GM18498 (cell line): ENCODE data around the gene PLEKHG1.

Experiments used
- ATAC-seq: cut with Tn5 transposase; IDR thresholded peaks from one replicate; pipeline ENCODE4 v1.9.1; 2021; ENCODE audit warnings: mild to moderate bottlenecking, moderate library complexity; ENCODE audit not compliant: unreplicated experiment

Gene PLEKHG1

DNA sequence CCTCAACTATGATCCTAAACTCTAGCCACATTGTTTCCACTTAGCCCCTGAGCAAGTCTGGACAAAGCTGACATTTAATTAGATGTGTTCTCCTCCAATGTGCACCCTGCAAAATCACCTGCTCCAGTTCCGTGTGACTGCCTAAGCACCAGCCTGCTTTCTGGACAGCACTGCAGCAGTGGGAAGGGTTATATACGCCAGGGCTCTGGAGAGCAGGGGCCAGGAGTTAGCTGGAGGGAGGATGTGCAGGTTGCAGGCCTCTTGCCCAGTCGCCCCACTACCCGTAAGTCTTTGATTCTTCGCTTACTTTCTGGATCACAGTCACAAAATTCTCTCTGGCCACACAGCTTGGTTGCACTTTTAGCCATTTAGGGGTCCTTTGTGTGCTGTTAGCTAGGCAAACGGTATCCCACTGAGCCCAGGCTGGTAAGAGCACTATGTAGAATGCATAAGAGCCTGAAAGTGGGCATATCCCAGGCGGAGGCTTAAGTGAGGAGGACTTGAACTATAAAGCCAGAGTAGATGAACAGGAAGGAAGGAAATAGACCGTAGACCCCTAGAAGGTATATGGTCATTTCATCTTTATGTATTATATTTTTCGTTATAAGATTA lies 10.7 kb upstream of the PLEKHG1 start:
- ATAC-seq = no peak

- ATAC-seq = no peak
Measured at GRCh38 chr6:150589852-150590251, 9.8 kb upstream of the PLEKHG1 start.

DNA sequence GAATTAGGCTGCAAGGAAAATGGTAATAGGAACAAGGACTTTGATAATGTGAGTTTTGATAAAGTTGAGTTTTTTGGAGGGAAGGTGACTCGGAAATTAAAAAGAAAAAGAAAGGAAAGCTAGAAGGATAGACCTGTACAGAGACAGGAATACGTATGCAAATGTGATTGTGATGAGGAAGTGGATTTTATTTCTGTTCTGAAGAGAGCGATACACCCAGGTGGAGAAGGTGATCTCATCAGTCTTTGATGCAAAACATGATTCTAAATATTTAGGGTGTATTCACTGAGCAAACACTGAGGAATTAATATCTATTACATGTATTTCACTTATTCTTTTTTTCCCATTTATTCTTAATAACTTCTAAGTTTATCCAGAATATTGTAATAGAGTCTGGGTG lies 9.2 kb upstream of the PLEKHG1 start:
- ATAC-seq = no peak

DNA sequence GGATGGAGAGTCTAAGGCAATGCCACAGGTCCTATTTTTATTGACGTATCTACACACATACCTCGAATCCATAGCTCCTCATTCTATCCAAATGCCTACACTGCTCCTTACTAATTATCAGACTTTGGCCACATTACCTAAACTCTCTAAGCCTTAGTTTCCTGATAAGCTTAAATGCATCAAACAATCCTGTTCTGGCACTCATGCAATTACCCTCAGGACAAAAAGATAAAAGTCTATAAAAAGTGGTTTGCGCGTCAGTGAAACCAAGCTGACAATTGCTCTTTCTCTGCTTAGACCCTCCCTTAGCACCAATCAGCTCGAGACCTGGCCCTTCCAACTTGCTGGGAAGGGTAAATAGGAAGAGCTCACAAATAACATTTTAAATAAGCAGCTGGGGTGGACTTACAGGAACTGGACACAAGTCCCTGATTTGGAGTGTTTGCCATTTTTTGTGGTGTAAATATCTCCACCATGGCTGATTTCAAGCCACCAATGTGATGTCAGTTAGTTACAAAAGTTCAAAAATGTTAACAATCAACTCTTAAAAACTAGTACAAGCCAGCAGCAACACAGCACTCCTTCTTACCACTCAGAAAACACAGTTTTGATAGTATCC lies 7.2 kb upstream of the PLEKHG1 start:
- no peak for ATAC-seq

DNA sequence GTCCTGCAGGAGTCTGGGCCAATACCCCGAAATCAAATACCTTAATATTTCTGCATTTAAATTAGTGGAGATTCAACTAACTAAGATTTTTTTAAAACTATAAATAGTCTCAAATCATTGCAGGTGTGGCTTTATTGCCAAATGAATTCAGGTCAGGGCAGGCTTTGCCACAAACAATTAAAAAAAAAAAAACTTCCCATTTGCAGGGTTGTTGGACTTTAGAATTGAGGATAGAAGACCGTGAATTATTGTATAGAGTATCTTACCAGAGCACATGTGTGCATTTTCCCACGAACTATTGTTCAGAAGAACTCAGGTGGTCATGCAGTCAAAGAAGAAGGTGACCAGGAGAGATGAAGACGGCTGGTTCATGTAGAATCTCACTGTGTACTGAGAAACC lies 6.6 kb upstream of the PLEKHG1 start:
- no peak for ATAC-seq

GRCh38 chr6:150596439-150596838 lies 3.2 kb upstream of the PLEKHG1 start:
- ATAC-seq = no peak

DNA sequence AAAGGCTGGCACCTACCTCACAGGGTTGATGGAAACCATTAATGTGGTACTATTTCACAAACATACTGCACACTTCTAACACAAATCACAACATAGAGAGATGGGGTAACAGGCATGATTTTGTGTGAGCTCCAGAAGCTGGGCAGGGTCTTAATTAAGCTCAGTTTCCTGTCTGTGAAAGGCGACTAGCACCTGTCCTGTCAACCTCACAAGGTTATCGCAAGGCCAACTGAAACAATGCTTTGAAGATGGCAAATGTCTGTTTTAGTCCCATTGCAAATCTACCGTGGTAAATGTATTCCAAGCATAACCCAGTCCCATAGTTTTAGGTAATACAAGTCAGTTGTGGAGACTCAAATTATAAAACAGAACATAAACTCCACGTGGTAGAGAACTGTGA lies 1.3 kb upstream of the PLEKHG1 start:
- no peak for ATAC-seq

- no peak for ATAC-seq
Measured at GRCh38 chr6:150598858-150599198, 857 bp upstream of the PLEKHG1 start.

DNA sequence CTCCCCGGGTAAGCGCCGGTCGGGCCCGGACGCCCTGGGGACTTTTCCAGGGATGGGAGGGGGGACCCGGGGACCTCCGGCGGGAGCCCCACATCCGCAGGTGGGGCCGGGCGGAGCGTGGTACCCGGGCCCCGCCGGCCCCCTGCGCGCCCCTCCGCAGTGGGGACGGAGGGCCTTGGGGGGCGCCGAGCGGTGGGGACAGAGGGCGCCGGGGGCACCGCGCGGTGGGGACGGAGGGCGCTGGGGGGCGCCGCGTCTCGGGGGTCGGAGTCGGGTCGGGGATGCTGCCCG lies 270 bp downstream of the PLEKHG1 start:
- no peak for ATAC-seq

- ATAC-seq = peak; percentile 66
Measured at GRCh38 chr6:150600301-150601017, 774 bp downstream of the PLEKHG1 start.

- ATAC-seq = no peak
Measured at GRCh38 chr6:150601439-150601838, 1.8 kb downstream of the PLEKHG1 start.

DNA sequence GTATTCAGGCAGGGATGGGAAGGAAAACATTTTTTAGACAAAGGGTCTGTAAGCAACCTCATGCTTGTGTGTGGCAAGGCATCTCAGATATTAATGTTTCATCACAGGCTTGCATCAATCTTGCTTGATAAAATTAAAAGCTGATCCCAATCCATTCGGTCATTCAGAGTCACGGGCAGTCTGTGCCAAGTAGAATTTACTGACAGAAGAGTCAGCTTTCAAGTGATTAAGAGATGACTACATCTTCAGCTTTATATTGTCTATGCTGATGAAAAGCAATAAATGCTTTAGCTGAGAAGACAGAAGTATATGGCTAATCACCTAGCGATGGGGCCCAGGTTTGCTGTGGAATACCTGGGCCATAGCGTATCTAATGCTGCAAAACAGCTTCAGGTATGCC lies 3.5 kb downstream of the PLEKHG1 start:
- no peak for ATAC-seq

DNA sequence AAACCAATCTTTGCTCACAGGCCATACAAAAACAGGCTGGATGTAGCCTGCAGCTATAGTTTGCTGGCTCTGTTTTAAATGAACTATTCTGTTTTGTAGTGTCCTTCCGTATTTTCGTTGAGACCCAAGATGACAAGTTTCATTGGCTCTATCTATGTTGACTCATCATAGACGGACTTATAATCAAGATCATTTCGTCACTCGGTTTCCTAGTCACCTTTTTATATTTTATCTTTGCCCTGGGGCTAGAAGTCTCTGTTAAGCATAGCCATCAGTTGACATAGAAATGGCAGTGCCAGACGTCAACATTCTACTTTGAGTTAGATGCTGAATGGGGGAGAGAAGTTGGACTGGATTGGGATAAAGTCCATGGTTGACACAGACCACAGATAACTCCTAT lies 4.8 kb downstream of the PLEKHG1 start:
- no peak for ATAC-seq

DNA sequence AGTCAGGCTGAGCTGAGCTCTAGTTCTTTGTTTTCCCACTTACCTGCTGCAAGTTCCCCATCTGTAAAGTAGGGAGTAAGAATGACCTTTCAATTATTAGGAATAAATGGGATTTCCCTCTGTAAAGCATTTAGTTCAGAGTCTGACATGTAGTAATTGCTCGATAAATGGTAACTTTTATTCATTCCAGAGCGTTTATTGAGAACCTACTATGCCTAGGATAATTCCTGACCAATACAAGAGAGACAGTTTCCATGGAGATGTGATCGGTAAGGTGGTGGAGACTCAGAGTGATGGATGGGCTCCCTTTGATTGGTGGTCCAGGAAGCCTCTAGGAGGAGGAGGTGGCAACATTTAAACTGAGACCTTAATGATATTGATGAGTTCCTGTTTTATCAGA lies 5.6 kb downstream of the PLEKHG1 start:
- no peak for ATAC-seq

DNA sequence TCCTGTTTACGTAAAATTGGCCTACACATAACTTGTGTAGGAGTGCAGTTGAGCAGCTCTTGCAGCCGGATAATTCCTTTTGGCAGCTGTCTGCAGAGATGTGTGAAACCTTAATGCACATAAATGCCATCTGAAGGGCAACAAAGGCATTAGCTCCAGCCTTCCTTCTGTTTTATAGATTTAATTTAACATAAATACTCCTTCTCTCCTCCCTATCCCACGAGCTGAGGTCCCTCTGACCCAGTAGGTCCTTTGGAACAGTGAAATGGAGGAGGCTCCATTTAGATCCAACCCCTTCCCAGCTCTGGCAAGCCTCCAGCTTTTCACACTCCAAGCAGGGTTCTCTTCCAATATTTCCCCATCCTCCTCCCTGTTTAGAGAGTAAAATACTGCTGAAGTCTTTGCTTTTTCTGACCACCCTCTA lies 6.5 kb downstream of the PLEKHG1 start:
- ATAC-seq = no peak

- ATAC-seq = no peak
Measured at GRCh38 chr6:150606647-150607328, 7.1 kb downstream of the PLEKHG1 start.

- no peak for ATAC-seq
Measured at GRCh38 chr6:150607329-150607650, 7.6 kb downstream of the PLEKHG1 start.

DNA sequence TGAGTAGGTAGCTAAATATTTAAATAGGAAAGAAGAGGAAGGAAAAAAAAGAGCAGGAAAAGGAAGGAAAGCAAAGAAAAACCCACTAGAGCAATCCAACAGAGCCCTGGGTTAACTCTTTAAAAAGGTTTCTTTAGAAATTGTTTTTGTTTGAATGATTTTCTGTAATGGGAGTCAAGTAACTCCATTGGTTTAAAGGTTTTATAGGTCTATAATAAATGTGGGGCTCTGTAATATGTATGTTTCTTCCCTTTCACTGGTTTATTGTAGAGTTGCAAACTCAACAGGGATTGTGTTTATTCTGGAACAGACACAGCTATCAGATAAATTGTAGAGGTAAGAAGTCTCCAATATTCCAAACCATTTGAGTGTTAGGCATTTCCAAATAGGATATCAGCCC lies 10.9 kb downstream of the PLEKHG1 start:
- no peak for ATAC-seq

DNA sequence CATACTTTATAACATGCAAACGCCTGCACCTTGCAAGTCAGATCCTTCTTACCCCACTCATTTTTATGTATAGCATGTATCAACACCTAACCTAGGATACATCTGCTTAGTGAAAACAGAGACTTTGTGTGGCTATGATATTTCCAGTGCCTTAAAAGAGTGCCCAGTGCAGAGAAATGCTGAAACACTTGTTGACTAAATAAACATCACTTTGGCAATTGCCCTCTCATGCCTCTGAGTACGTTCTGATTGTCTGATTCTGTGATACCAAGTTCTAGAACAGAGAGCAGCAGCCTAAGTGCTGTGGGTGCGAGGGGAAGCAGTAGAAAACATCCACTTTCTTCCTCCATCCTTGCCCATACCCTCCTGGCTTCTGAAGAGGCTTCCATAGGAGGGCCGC lies 13.6 kb downstream of the PLEKHG1 start:
- no peak for ATAC-seq

- ATAC-seq = no peak
Measured at GRCh38 chr6:150615967-150616366, 16.3 kb downstream of the PLEKHG1 start.

DNA sequence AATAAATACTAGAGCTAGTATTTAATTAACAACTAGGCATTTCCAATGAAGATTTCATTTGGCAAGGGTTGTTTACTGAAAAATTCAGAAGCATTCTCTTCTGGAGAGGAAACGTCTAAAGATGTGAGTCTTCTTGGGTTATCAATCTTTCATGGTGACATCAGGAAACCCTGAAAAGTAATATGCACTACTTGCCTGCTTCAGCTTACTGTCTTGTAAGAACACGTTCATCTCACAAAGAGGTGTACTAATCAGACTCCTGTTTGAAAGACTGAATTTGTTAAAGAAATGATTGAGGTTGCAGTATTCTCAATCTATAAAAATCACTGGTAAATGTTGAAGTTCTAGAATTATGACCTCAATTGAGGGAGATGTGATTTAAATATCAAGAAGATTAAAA lies 16.9 kb downstream of the PLEKHG1 start:
- ATAC-seq = no peak

GRCh38 chr6:150617062-150617461 lies 17.4 kb downstream of the PLEKHG1 start:
- ATAC-seq = no peak
